Measurements from ENCODE around the gene NAV1.

GRCh38 chr1:201540846-201541735, 2.2 kb downstream of the NAV1 start:
- TF ChIP-seq CTCF (IDR thresholded peaks at IDR 0.05; ENCODE audit: low read length) (no peak), EZH2 (optimal IDR thresholded peaks at IDR 0.05; ENCODE audit: low read depth, low read length) (no peak), EZH2phosphoT487 (IDR thresholded peaks at IDR 0.05; ENCODE audit: low read length) (no peak)
